K562 (cell line): ENCODE measurements around the gene PPP4R4. TPM values are rescaled to one million over a fixed set of nuclear protein-coding genes. Genes with fewer than 3 reads are reported as not detected.

Source experiments
- ATAC-seq: fragments of 200-7000 bp; cut with Tn5 transposase; 3 replicates; pipeline ENCODE4 v1.9.1; 2020; ENCODE audit warnings: moderate library complexity
- BruUV-seq: library from RNA; stranded (reverse); fragments of 400-500 nt; replicated peaks from 2 replicates; lab custom pipeline; 2021; lab: Mats Ljungman, UMichigan
- CTCF ChIA-PET: fragments of 300-600 bp; formaldehyde crosslinking; extraction: SDS; loops from one replicate; lab custom pipeline; 2021; ENCODE audit warnings: low intra/inter-chr PET ratio; lab: Yijun Ruan, JAX
- POLR2A ChIA-PET: fragments of 300-600, 350-650 bp; sonication (Branson Sonifier 250); formaldehyde crosslinking; extraction: SDS; loops from one replicate; lab custom pipeline; 2021; ENCODE audit warnings: antibody characterized with exemption, inconsistent platforms; lab: Yijun Ruan, JAX
- DNase-seq, 4 experiments: peaks; one replicate each; pipeline versions ENCODE4 v3.0.0 to v3.0.0-alpha.2; 2011 to 2018; ENCODE audit warnings: low spot score in 3 of 4, mixed read lengths in 3 of 4; ENCODE audit errors: extremely low read depth in 1 of 4
- FAIRE-seq: peaks from 2 replicates; lab custom pipeline; 2011; peaks lifted over from hg19 to GRCh38; lab: Jason Lieb, UNC
- H2AFZ ChIP-seq: 2 replicates; pipeline ENCODE4 v1.6.0; 2011; ENCODE audit warnings: low read depth, low read length, control low read depth, inconsistent platforms
- H3K27ac ChIP-seq: fragments of 200-600 bp; 3 replicates; pipeline ENCODE4 v1.8.0; 2011; ENCODE audit warnings: low read depth, mild to moderate bottlenecking, control low read depth, inconsistent platforms, low read length, moderate library complexity, mixed read lengths; ENCODE audit errors: extremely low read depth
- H3K27me3 ChIP-seq, 2 experiments: fragments of 300-600 bp in 1 of 2; 2 replicates in 1 of 2; 3 replicates in 1 of 2; pipeline versions ENCODE4 v1.6.0 to v1.8.0; 2011; ENCODE audit warnings: inconsistent platforms in 2 of 2, low read length in 2 of 2, mild to moderate bottlenecking in 1 of 2, mixed read lengths in 1 of 2, moderate library complexity in 1 of 2; ENCODE audit not compliant: control insufficient read depth in 2 of 2, insufficient read depth in 2 of 2
- H3K36me3 ChIP-seq: fragments of 300-600 bp; 3 replicates; pipeline ENCODE4 v1.8.0; 2011; ENCODE audit warnings: mild to moderate bottlenecking, low read length, inconsistent platforms; ENCODE audit not compliant: control insufficient read depth, insufficient read depth
- H3K4me1 ChIP-seq, 2 experiments: fragments of 200-600 bp in 1 of 2; replicated peaks in 1 of 2; 2 replicates in 1 of 2; 3 replicates in 1 of 2; pipeline versions ENCODE4 v1.5.1 to v1.8.0; 2011; ENCODE audit warnings: inconsistent platforms in 2 of 2, low read length in 2 of 2, mild to moderate bottlenecking in 1 of 2, mixed read lengths in 1 of 2, moderate library complexity in 1 of 2; ENCODE audit not compliant: control insufficient read depth in 2 of 2, insufficient read depth in 2 of 2
- H3K4me2 ChIP-seq: 2 replicates; pipeline ENCODE4 v1.6.1; 2011; ENCODE audit warnings: low read length, control low read depth, inconsistent platforms, mixed read lengths; ENCODE audit not compliant: insufficient read depth
- H3K4me3 ChIP-seq: fragments of 200-600 bp; sonication (generic), shearing (Covaris generic); 2 replicates; pipeline ENCODE4 v1.5.1; 2016; ENCODE audit warnings: control low read depth, inconsistent platforms
- H3K79me2 ChIP-seq: fragments of 200-600 bp; 3 replicates; pipeline ENCODE4 v1.8.0; 2011; ENCODE audit warnings: low read length, inconsistent platforms; ENCODE audit not compliant: control insufficient read depth, insufficient read depth
- H3K9ac ChIP-seq, 2 experiments: 2 replicates each; pipeline versions ENCODE4 v1.6.0 to v1.6.1; 2011; ENCODE audit warnings: low read depth in 2 of 2, low read length in 2 of 2, control low read depth in 1 of 2, inconsistent platforms in 1 of 2, mild to moderate bottlenecking in 1 of 2, mixed read lengths in 1 of 2; ENCODE audit not compliant: insufficient read depth in 1 of 2
- H3K9me1 ChIP-seq: one replicate; pipeline ENCODE4 v1.6.0; 2011; ENCODE audit warnings: inconsistent platforms, mild to moderate bottlenecking, low read length, moderate library complexity; ENCODE audit not compliant: control insufficient read depth, insufficient read depth
- H3K9me3 ChIP-seq: replicated peaks from 2 replicates; pipeline ENCODE4 v1.5.1; 2011; ENCODE audit warnings: low read depth, low read length, inconsistent platforms; ENCODE audit not compliant: control insufficient read depth, insufficient read depth
- H4K20me1 ChIP-seq: replicated peaks from 2 replicates; pipeline ENCODE4 v1.6.1; 2011; ENCODE audit warnings: low read length, inconsistent platforms, mixed read lengths; ENCODE audit not compliant: control insufficient read depth, insufficient read depth
- CAMTA2 ChIP-seq: fragments of 250-450 bp; sonication (Bioruptor Pico); conservative IDR thresholded peaks from 2 replicates; pipeline ENCODE4 v1.5.1; 2022
- CBX5 ChIP-seq: IDR thresholded peaks from 2 replicates; pipeline ENCODE4 v1.6.1; 2014; ENCODE audit warnings: low read depth, borderline replicate concordance
- EP300 ChIP-seq: IDR thresholded peaks from 2 replicates; pipeline ENCODE4 v1.6.1; 2012; ENCODE audit warnings: low read length, improper control_type of control experiment
- EZH2 ChIP-seq: IDR thresholded peaks from 2 replicates; pipeline ENCODE4 v1.6.1; 2012; ENCODE audit warnings: low read depth, mild to moderate bottlenecking, inconsistent platforms, low read length, borderline replicate concordance
- KLF1 ChIP-seq: fragments of 450-650 bp; IDR thresholded peaks from 2 replicates; pipeline ENCODE4 v1.6.1; 2016; ENCODE audit warnings: missing genetic modification characterization, missing compliant biosample characterization
- KLF13 ChIP-seq: fragments of 450-650 bp; IDR thresholded peaks from 2 replicates; pipeline ENCODE4 v1.6.1; 2016; ENCODE audit warnings: missing genetic modification characterization, low read depth, mild to moderate bottlenecking, missing compliant biosample characterization, moderate library complexity, borderline replicate concordance
- NBN ChIP-seq: fragments of 450-650 bp; IDR thresholded peaks from 2 replicates; pipeline ENCODE4 v1.6.1; 2016; ENCODE audit warnings: low read depth, mild to moderate bottlenecking
- NCOR1 ChIP-seq: fragments of 450-650 bp; IDR thresholded peaks from 2 replicates; pipeline ENCODE4 v1.6.1; 2016; ENCODE audit warnings: mild to moderate bottlenecking, moderate library complexity
- NR2F6 ChIP-seq: fragments of 450-650 bp; formaldehyde crosslinking; IDR thresholded peaks from 2 replicates; pipeline ENCODE4 v1.4.0; 2020; ENCODE audit warnings: mild to moderate bottlenecking
- PCBP1 ChIP-seq: fragments of 200-400 bp; formaldehyde crosslinking; IDR thresholded peaks from 2 replicates; pipeline ENCODE4 v1.6.1; 2018; ENCODE audit warnings: mild to moderate bottlenecking, low read depth, low read length; ENCODE audit not compliant: poor library complexity, severe bottlenecking
- TARDBP ChIP-seq: fragments of 450-650 bp; IDR thresholded peaks from 2 replicates; pipeline ENCODE4 v1.6.1; 2016
- TCF3 ChIP-seq: sonication (generic); formaldehyde crosslinking; IDR thresholded peaks from 2 replicates; pipeline ENCODE4 v1.4.0; 2020; ENCODE audit warnings: mild to moderate bottlenecking, missing genetic modification reagents
- ZKSCAN3 ChIP-seq: fragments of 250-450 bp; sonication (Bioruptor Pico); IDR thresholded peaks from 2 replicates; pipeline ENCODE4 v1.4.0; 2020
- ZNF12 ChIP-seq: sonication (generic); formaldehyde crosslinking; IDR thresholded peaks from 2 replicates; pipeline ENCODE4 v1.4.0; 2020; ENCODE audit warnings: mild to moderate bottlenecking, missing genetic modification reagents
- ZNF239 ChIP-seq: fragments of 250-450 bp; sonication (Bioruptor Pico); IDR thresholded peaks from 2 replicates; pipeline ENCODE4 v1.4.0; 2020; ENCODE audit warnings: mild to moderate bottlenecking
- ZNF253 ChIP-seq: fragments of 250-450 bp; sonication (Bioruptor Pico); conservative IDR thresholded peaks from 2 replicates; pipeline ENCODE4 v1.6.1; 2021; ENCODE audit warnings: mild to moderate bottlenecking
- ZNF586 ChIP-seq: fragments of 450-650 bp; formaldehyde crosslinking; conservative IDR thresholded peaks from 2 replicates; pipeline ENCODE4 v1.4.0; 2020; ENCODE audit warnings: mild to moderate bottlenecking, moderate library complexity
- ZNF780A ChIP-seq: fragments of 250-450 bp; sonication (Bioruptor Pico); IDR thresholded peaks from 2 replicates; pipeline ENCODE4 v1.5.0; 2021; ENCODE audit warnings: mild to moderate bottlenecking
- in situ Hi-C: fragments of 300-500 bp; cut with MboI; formaldehyde crosslinking; loops from 4 replicates; pipeline ENCODE4 v1.15.0; 2018; ENCODE audit warnings: inconsistent platforms, mixed read lengths
- intact Hi-C: fragments of 100-400 bp; cut with micrococcal nuclease; formaldehyde crosslinking; loops from 2 replicates; pipeline ENCODE4 v1.14.2; 2022
- polyA plus RNA-seq, 8 experiments: library from polyadenylated mRNA; depleted of rRNA in 4 of 8; stranded (reverse) in 5 of 8; unstranded in 3 of 8; fragments of >200 nt; fragmentation: Nextera tagmentation in 2 of 8; fragmentation: Illumina TruSeq in 1 of 8; extraction: Ambion mirVana in 2 of 8; extraction: Trizol in 1 of 8; gene quantifications; 2 replicates each; pipeline versions ENCODE4 v1.2.1 to v1.2.3, GENCODE V29; 2011 to 2014; ENCODE audit warnings: inconsistent platforms in 1 of 8, missing spikeins in 1 of 8
- total RNA-seq, 7 experiments: library from RNA; depleted of rRNA in 6 of 7; stranded (reverse); fragments of >200 nt in 6 of 7; fragmentation: Illumina TruSeq in 2 of 7; extraction: Trizol in 2 of 7; gene quantifications; 2 replicates each; pipeline versions ENCODE4 v1.2.1 to v1.2.3, GENCODE V29; 2011 to 2021; ENCODE audit warnings: low replicate concordance in 1 of 7
- TF ChIP-seq, protein P1 (sequence below): fragments of 250-450 bp; sonication (Bioruptor Pico); IDR thresholded peaks from 2 replicates; pipeline ENCODE4 v1.4.0; 2020; ENCODE audit warnings: mild to moderate bottlenecking
- TF ChIP-seq, protein P2 (sequence below): fragments of 200-800 bp; sonication (Bioruptor generic); IDR thresholded peaks from 2 replicates; pipeline ENCODE4 v1.6.1; 2017; ENCODE audit warnings: missing genetic modification characterization, missing compliant biosample characterization

The PPP4R4 gene
- total and polyA plus RNA-seq, 9 of the 15 experiments (the other 6 are each of a cell fraction or from before 2014, with no cell fraction given): 0.11 to 0.26 TPM; not detected in 7

DNA sequence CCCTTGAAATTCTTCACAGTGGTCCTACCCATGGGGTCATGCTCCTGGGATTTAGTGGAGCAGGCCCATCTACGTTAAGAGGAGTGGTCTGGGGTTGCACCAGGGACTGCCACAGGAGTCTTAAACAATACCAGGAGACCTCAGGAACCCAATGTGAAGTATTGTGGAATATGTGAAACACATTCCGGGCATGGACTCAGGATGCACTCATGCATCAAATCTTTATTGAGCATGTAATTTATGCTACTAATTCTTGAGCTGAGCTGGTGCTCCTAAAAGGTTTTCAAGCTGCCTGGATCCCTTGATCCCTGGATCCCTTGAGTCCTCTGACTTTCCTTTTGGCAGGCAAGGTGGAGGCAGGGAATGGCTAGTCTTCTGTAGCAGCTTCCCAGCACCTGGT is 110.1 kb downstream of the PPP4R4 start (continued):
- no peak for TF ChIP-seq CBX5

DNA sequence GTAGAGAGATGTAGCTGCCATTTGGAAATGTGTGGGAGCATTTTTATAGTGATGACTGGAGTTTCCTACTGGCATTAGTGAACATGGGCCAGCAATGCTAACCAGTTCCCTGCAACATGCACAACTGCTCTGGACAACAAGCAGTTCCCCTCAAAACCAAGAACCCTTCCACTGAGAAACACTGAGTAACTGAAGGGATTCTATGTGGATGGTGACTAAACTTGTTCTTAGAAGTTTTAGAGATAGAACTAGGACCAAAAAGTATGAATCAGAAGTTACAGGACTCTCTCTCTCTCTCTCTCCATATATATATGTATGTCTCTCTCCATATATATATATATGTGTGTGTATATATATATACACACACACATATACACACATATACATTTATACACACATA is 111.0 kb downstream of the PPP4R4 start:
- no peak for TF ChIP-seq ZKSCAN3 (CRISPR knock-in tag)
- TF ChIP-seq TARDBP: no peak
- no peak for TF ChIP-seq ZNF586 (CRISPR knock-in tag)
- no peak for TF ChIP-seq NBN
- TF ChIP-seq ZNF253 (CRISPR knock-in tag): no peak
- TF ChIP-seq NR2F6 (CRISPR knock-in tag): no peak
- no peak for TF ChIP-seq ZNF780A
- TF ChIP-seq ZNF12 (CRISPR knock-in tag): no peak
- TF ChIP-seq EP300: no peak
- TF ChIP-seq ZNF239: no peak
- no peak for TF ChIP-seq CAMTA2 (CRISPR knock-in tag)
- TF ChIP-seq KLF13 (tag): no peak
- TF ChIP-seq, protein P1, sequence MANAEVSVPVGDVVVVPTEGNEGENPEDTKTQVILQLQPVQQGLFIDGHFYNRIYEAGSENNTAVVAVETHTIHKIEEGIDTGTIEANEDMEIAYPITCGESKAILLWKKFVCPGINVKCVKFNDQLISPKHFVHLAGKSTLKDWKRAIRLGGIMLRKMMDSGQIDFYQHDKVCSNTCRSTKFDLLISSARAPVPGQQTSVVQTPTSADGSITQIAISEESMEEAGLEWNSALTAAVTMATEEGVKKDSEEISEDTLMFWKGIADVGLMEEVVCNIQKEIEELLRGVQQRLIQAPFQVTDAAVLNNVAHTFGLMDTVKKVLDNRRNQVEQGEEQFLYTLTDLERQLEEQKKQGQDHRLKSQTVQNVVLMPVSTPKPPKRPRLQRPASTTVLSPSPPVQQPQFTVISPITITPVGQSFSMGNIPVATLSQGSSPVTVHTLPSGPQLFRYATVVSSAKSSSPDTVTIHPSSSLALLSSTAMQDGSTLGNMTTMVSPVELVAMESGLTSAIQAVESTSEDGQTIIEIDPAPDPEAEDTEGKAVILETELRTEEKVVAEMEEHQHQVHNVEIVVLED (CRISPR knock-in tag): no peak
- TF ChIP-seq NCOR1: no peak
- TF ChIP-seq TCF3 (CRISPR knock-in tag): no peak
- TF ChIP-seq, protein P2, sequence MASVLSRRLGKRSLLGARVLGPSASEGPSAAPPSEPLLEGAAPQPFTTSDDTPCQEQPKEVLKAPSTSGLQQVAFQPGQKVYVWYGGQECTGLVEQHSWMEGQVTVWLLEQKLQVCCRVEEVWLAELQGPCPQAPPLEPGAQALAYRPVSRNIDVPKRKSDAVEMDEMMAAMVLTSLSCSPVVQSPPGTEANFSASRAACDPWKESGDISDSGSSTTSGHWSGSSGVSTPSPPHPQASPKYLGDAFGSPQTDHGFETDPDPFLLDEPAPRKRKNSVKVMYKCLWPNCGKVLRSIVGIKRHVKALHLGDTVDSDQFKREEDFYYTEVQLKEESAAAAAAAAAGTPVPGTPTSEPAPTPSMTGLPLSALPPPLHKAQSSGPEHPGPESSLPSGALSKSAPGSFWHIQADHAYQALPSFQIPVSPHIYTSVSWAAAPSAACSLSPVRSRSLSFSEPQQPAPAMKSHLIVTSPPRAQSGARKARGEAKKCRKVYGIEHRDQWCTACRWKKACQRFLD (CRISPR knock-in tag): no peak
- no peak for TF ChIP-seq PCBP1
- TF ChIP-seq EZH2: no peak
- no peak for TF ChIP-seq KLF1 (tag)
- TF ChIP-seq, all 486 proteins: peak for 0
- CTCF ChIA-PET: no interaction called here

More for the DNA sequence above, 111.0 kb downstream of the PPP4R4 start:
- Histone ChIP-seq H3K79me2 (no peaks in the 10 kb centered on the region), H3K27me3 (no peaks in the 10 kb centered on the region), H3K4me2 (no peak overlapping the region), H3K9me3 (no peaks in the 10 kb centered on the region), H2AFZ (no peak overlapping the region), H3K4me3 (no peak overlapping the region), H3K9me1 (no peaks in the 10 kb centered on the region), H3K9ac (no peak overlapping the region), H3K4me1 (no peaks in the 10 kb centered on the region), H4K20me1 (no peaks in the 10 kb centered on the region), H3K36me3 (no peaks in the 10 kb centered on the region), H3K27ac (no peak overlapping the region)
- DNase-seq: no peak
- in situ Hi-C loops (no loop called here), intact Hi-C loops (no loop called here)
- POLR2A ChIA-PET: no interaction called here
- FAIRE-seq: no peak
- no TSS peak for BruUV-seq
- ATAC-seq: no peak
